SK-N-MC (cell line): Measurements from ENCODE around the gene XAGE3.

Experiments
- EZH2 ChIP-seq: fragments of 200-600 bp; sonication (generic); IDR thresholded peaks from one replicate; pipeline ENCODE4 v1.6.1; 2017; ENCODE audit warnings: antibody characterized with exemption
- POLR2AphosphoS5 ChIP-seq: IDR thresholded peaks from 2 replicates; pipeline ENCODE4 v1.6.1; 2012; ENCODE audit warnings: mild to moderate bottlenecking, low read depth, low read length, borderline replicate concordance

DNA sequence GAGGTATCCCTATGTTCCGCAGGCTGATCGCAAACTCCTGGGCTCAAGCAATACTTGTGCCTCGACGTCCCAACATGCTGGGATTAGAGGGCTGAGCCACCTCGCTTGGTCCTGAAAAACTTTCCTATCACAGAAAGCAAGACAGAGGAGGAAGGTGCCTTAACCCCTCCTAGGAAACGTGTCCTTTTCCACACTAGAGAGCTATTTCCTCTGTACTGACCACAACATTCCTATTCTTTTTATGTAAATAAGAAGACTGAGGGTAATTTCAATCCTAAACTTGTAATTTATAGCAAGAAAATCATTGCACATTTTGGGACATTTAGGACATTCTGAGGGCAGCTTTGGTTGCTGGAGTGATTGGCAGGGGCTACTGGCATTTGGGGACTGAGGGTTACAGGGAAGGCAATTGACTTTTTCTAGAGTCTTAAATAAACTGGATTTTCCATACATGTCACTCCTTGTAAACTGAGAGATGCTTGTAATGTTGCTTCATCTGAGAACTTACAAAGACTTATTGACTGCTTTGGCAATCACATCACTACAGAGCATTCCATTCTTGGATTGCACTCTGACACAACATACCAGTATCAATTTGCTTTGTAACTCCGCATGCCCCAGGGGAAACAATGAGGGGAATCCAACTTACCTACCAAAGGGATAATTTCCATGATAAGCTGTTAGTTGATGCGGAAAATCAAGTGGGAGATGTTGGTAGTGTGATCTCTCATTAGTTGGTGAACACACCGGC, 15.6 kb downstream of the XAGE3 start:
- no peak for TF ChIP-seq POLR2AphosphoS5
- TF ChIP-seq EZH2: no peak
